Esophagus muscularis mucosa (tissue), 4 donors: ENCODE measurements around the gene HBG2.

Experiments used
- EP300 ChIP-seq: sonication (generic); formaldehyde crosslinking; IDR thresholded peaks from one replicate; pipeline ENCODE4 v1.6.1; 2017; ENCODE audit warnings: antibody characterized with exemption
- POLR2A ChIP-seq: fragments of 450-650 bp; IDR thresholded peaks from one replicate; pipeline ENCODE4 v1.6.1; 2017; ENCODE audit warnings: antibody characterized with exemption, moderate library complexity, mild to moderate bottlenecking, low read depth
- POLR2AphosphoS5 ChIP-seq, 2 donors: sonication (generic); formaldehyde crosslinking; IDR thresholded peaks; one replicate each; pipeline ENCODE4 v1.6.1; 2017; ENCODE audit warnings: antibody characterized with exemption in 2 of 2
- TF ChIP-seq, protein P1 (sequence below), 3 experiments: fragments of 200-600 bp in 2 of 3; fragments of 450-650 bp in 1 of 3; sonication (generic) in 2 of 3; IDR thresholded peaks; one replicate each; pipeline ENCODE4 v1.5.1; 2017 to 2019; ENCODE audit warnings: antibody characterized with exemption in 3 of 3, mild to moderate bottlenecking in 2 of 3, moderate library complexity in 1 of 3

DNA sequence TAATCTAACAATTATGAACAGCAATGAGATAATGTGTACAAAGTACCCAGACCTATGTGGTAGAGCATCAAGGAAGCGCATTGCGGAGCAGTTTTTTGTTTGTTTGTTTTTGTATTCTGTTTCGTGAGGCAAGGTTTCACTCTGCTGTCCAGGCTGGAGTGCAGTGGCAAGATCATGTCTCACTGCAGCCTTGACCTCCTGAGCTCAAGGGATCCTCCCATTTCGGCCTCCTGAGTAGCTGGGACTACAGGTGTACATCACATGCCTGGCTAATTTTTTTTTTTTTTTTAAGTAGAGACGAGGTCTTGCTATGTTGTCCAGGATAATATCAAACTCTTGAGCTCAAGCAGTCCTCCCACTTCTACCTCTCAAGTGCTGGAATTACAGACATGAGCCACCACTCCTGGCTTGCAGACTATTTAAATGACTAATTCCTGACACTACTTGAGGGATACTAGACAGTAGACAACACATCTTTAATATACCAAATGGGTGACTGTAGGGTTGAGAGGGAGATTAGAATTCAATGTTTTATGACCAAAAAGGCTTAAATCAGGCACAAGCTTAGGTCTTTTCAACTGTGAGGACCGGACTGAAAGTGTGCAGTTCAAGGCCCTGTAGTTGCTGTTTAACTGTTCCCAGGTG is 34.4 kb upstream of the HBG2 start:
- TF ChIP-seq, protein P1, sequence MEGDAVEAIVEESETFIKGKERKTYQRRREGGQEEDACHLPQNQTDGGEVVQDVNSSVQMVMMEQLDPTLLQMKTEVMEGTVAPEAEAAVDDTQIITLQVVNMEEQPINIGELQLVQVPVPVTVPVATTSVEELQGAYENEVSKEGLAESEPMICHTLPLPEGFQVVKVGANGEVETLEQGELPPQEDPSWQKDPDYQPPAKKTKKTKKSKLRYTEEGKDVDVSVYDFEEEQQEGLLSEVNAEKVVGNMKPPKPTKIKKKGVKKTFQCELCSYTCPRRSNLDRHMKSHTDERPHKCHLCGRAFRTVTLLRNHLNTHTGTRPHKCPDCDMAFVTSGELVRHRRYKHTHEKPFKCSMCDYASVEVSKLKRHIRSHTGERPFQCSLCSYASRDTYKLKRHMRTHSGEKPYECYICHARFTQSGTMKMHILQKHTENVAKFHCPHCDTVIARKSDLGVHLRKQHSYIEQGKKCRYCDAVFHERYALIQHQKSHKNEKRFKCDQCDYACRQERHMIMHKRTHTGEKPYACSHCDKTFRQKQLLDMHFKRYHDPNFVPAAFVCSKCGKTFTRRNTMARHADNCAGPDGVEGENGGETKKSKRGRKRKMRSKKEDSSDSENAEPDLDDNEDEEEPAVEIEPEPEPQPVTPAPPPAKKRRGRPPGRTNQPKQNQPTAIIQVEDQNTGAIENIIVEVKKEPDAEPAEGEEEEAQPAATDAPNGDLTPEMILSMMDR (IDR thresholded peaks at IDR 0.05): no peak
- TF ChIP-seq POLR2AphosphoS5 (IDR thresholded peaks at IDR 0.05) (no peak), POLR2A (no peak), EP300 (no peak)
